ENCODE data around the gene GSN.
A peak's percentile ranks its signal among the peaks of the same experiment; 100 is the strongest.

GSN gene

GRCh38 chr9:121246821-121247561 is 21.0 kb upstream of the GSN start:
- no peak for DNase-seq (ENCODE audit: low spot score)

GRCh38 chr9:121249563-121249962 is 18.4 kb upstream of the GSN start:
- DNase-seq (ENCODE audit: low spot score) = peak; percentile 37

DNA sequence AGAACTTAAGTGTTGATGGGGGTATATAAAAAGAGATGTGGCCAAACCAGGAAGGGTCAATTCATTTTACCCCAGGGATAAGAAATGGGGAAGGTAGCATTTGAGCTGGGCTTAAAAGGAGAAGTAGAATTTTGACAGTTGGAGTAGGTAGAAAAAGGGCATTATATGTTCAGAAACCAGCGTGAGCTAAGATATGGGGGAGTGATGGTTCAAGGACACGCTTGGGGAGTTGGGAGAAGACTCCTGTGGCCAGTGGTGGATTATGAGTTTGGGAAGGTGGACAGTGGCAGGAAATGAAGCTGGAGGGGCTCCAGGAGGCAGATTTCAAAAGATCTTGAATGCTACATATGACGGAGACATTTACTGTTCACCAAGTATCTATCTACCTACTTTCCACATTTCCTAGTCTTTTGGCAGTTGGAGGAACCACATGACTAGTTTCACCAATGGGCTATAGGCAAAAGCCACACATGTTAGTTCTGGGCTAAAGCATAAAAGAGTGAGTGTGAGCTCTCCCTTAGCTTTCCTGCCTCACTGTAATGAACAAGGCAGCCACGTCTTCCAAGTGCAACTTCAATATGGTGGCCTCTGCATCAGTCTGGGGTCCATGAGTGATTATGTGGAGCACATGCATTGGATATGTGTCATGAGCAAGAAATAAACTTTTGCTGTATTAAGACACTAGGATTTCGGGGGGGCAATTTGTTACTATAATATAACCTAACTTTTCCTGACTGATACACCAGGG is 15.7 kb upstream of the GSN start:
- DNase-seq (ENCODE audit: low spot score) = peak; percentile 31

DNA sequence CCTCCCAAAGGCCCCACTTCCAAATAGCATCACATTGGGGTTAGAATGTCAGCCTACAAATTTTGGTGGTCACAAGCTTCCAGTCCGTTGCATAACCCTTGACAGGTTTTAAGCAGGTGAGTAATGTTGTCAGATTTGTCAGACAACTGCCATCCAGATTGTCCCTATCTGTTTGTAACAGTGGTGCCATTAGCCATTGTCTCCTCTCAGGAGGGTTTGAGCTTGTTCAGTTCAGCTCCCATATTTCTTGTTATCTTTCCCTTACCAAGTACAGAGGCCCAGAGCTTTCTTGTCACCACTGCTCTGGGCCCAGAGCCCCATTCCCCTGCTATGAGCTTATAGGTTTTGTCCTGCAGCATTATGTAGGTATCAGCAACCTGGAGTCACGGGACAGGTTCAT is 14.8 kb upstream of the GSN start:
- DNase-seq (ENCODE audit: low spot score) = no peak

DNA sequence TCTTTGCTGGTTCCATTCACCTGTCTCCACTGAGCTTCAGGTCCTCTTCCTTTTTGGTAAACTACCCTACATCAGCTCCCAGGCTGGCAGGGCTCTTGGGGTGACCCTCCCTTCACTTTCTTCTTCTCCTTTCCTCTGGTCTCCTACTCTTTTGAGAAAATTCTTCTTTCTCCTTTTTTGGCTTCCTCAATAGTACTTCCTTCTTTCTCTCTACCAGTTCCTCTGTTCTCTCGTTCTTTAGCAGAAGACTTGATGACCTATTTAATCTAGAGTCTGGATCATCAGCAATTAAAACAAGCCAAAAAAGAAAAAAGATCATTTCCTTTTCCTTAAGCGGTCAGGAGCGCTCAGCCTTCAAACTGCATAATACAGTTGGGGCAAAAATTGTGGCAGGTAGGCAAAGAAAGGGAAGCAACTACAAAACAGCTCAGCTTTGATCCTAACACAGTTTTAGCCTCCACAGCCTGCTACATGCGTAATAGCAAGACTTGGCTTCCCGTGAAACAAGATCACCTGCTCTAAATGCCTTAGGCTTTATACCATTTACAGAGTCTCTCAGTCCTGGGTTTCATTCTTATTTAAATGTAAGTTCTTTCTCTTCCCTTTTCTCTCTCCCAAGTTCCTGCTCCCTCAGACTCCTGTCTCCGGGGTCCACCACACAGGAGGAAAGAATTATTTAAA is 14.0 kb upstream of the GSN start:
- DNase-seq (ENCODE audit: low spot score) = peak; percentile 49

DNA sequence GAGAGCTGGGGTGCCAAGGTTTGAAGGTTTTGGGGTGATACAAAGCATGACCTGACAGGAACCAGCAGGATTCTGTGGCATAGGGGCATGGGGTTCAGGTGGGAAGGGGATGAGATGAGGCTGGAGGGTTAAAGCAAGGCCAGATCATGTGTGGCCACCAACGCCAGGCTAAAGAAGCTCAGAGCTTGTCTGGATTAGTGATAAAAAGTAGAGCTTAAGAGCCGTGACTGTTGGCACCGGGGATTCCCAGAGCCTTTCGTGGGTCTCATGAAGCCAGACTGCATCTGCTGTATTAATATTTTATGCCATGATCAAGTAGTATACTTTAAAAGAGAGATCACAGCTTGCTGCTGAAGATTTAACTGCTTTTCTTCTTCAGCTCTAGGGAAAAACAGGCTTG is 8.5 kb upstream of the GSN start:
- no peak for DNase-seq (ENCODE audit: low spot score)

DNA sequence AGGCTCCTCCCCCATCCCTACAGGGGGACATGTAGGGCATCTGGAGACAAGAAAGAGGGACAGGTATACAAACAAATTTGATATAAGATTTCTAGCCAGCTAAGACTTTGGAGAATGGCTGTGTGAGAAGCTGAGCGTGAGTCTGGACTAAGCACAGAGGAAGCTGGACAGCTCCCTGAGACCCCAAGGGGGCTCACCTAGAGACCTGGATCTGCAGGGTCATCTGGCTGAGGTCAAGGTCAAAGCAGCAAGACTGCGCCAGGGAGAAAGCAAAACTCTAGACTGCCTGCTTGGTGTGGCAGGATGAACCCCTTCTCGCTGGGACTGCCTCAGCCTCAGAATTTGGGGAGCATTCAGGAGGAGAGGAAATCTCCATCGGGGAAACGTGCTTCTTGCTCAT is 8.0 kb upstream of the GSN start:
- DNase-seq (ENCODE audit: low spot score) = peak; percentile 9

DNA sequence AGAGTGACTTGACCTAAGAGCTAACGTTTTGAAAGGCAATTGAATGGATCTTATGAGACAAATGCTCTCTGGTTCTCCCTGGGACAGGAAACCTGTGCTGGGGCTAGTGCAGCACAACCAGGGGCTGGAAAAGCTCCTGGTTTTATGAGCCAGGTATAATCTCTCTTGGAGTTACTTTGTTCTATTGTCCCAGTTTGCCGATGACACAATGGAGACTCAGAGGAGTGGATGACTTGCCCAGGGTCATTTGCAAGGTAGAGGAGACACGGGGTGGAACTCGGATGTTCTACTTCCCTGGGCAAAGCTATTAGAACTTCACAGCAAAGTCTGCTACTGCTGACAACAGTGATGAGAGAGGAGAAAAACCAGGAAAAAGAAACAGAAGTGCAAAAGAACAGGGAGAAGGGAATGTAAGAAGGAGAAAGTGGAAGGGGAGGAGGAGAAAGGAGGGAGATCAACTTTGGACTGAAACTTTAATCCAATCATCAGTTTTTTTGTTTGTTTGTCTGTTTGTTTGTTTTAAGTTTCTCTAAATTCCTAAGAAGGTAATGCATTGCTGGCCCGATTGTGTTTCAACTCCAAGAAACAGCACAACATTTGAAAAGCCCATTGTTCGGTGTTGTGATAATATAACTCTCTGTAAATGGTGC is 7.4 kb upstream of the GSN start:
- no peak for DNase-seq (ENCODE audit: low spot score)

DNA sequence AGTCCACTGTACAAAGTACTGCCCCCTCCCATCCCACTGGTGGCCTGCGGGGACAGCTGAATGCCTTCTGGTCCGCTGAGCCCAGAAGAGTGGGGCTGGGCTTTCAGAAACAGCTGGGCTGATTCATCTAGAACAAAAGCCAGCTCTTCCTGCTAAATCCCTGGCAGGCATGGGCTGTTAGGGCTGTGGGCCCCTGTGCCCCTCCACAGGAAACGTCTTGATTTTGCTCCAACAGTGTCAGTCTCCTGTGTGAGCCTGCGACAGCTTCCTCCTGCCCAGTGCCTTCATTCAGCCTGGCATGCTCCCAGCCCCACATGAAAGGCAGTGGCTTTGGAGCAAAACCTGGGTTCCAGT is 6.9 kb upstream of the GSN start:
- peak; percentile 97 for DNase-seq (ENCODE audit: low spot score)

- DNase-seq (ENCODE audit: low spot score) = no peak
Observed at GRCh38 chr9:121261755-121262154, 6.2 kb upstream of the GSN start.

- peak; percentile 12 for DNase-seq (ENCODE audit: low spot score)
Observed at GRCh38 chr9:121262423-121262822, 5.5 kb upstream of the GSN start.

DNA sequence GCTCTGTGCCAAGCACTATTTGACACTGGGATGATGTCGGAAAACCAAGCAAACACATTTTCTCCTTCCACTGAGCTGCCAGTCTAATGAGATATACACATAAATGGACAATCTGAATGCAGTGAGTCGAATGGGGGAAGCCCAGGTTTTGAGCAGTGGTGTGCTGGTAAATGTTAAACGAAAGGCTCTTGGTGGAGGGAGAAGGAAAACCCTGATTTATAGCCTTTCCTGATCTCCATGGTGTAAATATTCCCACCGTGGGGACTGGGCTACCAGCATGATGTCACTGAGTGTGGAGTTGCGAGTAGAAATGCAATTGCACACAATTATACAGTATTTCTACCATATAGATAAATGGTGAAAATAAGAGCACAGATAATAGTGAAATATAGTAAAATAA is 5.0 kb upstream of the GSN start:
- DNase-seq (ENCODE audit: low spot score) = no peak

DNA sequence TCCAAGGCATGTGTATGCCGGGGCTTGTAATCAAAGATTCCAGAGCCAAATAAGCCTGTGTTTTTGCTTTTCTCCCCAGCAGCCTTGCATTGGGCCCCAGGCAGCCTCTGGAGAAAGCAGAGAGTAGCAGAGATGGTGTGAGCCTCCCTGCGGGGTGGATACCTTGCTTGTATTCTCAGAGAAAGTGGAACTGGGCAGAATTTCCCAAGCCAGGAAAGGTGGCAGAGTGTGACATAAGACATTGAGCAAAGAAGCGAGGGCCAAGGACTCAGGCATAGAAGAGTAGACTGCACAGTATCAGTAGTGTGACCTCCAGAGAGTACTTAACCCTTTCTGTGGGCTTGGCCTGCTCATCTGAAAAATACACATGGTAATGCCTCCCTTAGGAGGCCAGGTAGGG is 1.6 kb upstream of the GSN start:
- no peak for DNase-seq (ENCODE audit: low spot score)

DNA sequence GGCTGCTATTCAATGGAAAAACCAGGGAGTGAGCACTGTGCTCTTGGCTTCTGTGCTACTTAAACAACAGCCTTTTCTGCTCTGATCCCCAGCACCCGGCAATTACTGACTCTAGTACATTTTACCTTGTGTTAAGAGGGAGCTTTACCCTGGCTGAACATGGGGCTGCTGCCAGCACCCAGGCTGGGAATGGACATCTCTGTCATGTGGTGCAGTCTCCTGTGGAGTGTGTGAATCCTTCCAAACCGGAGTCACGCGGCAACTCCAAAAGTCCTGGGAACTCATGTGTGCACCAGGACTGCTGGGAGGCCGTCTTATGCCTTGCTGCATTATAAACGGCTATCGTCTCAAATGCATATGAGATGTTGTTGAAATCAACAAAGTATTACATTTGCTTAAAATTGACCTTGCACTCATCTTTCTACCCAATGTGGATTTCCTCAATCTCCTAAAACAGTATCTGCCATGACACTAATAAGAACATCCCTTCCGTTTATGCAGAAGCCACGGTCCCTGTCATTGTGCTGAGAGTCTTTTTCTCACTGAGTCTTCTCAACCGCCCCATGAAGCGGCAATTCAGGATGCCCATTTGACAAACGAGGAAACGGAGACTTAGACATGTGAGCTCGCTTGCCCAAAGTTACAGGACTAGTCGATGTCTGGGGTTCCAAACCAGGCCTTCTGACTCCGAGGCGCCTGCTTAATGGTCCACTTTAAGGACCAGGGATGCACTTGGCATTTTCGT is 884 bp upstream of the GSN start:
- peak; percentile 84 for DNase-seq (ENCODE audit: low spot score)

DNA sequence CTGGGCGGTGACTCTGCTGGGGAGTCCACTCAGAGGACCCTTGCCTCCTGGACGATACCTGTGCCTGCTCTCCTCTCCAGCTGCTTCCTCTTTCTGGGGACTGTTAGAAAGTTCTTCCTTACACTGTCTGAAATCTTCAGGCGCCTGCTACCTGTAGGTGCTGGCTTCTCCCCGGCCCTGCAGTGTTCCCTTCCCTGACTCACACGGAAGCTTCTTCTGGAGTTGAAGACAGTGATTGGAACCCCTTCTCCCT is 562 bp downstream of the GSN start:
- DNase-seq (ENCODE audit: low spot score) = no peak

- peak; percentile 71 for DNase-seq (ENCODE audit: low spot score)
Observed at GRCh38 chr9:121268851-121269641, 1.1 kb downstream of the GSN start.

- DNase-seq (ENCODE audit: low spot score) = no peak
Observed at GRCh38 chr9:121269642-121270254, 1.8 kb downstream of the GSN start.

DNA sequence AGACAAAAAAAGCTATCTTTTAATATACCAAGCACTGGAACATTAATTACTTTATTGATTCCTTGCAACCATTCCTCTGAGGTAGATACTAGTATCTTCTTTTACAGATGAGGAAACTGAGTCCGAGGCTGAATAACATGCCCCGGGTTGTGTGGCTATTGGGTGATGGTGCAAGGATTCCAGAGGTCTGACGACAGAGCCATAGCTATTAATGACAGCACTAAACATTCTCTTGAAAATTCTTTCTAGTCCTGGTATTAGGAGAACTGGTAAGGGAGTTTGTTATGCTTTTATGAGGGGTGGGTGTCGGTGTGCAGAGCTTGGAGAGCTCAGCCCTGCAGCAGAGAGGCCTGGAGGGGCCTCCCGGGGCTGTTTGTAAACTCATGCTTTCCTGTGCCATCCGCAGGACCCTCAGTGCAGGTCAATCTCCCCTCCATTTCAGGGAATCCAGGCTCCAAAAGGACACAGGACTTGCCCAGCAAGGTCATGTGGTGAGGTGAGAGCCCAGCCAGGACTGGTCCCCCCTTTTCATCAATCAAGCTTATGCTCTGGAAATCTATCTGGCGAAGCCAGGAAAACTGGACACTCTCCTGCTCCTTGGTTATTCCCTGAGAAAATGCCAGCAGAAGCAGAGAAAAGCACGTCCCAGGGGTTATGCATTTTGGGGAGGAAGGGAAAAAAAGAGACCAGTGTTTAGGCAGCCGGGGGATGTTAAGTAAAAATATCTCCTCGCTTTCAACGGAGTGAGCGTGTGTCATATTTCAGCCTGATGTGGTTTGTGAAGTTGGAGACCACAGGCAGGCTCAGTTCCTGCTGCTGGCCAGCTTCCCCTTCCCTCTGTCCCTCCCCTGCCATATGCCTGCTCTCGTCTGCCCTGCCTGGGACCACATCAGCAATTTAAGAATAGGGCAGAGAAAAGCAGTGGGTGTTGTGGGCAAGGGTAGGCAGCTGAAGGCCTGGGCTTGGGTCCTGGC is 3.7 kb downstream of the GSN start:
- DNase-seq (ENCODE audit: low spot score) = peak; percentile 82

GRCh38 chr9:121272401-121272948 is 4.5 kb downstream of the GSN start:
- peak; percentile 8 for DNase-seq (ENCODE audit: low spot score)
